ENCODE measurements around the gene NAB2. TPM values are rescaled to one million over a fixed set of nuclear protein-coding genes. Genes with fewer than 3 reads are reported as not detected.
A peak's percentile ranks its signal among the peaks of the same experiment; 100 is the strongest.

Gene NAB2
- total and polyA plus RNA-seq, 2 of the 8 experiments (the other 6 are each of a cell fraction or from before 2014, with no cell fraction given) = 20.9 to 23.5 TPM

DNA sequence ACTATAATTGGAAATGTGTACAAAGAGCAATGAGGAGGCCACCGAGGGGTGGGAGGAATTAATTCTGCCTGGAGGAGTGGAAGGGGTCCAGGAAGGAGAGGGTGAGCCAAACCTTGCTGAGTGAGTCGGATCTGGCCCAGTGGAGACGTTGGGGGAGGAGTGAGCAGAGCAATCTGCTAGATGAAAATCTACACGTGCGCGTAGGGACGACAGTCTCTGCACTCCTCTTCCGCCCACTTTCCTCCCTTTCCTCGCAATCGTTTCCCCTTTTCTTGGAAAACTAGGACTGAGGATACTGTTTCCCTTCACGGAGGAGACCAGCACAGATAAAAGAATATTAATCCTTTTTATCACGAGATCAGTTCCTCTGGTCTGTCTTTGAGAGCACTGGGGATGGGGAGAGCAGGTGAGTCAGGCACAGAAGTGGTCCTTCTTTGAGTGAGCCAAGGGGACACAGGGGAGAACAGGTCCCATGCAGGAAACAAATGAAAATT lies 2.9 kb upstream of the NAB2 start (continued):
- TF ChIP-seq MAX (IDR thresholded peaks at IDR 0.05) = peak; percentile 95
- 0 out of 2 replicates have a peak, but pooled peaks have one; percentile 44 for TF ChIP-seq RBBP5 (IDR thresholded peaks at IDR 0.05; ENCODE audit: borderline replicate concordance, low read depth, low read length)
- no peak for TF ChIP-seq CTBP2 (IDR thresholded peaks at IDR 0.05; ENCODE audit: borderline replicate concordance, insufficient read depth, insufficient read length, low read length)
